Spleen (tissue), 3 donors: ENCODE measurements around the gene DGUOK.

Source experiments
- POLR2A ChIP-seq, 3 donors: fragments of 450-650 bp; IDR thresholded peaks; one replicate each; pipeline ENCODE4 v1.5.1; 2017; ENCODE audit warnings: antibody characterized with exemption in 3 of 3, mild to moderate bottlenecking in 1 of 3
- POLR2AphosphoS5 ChIP-seq, 3 donors: sonication (generic); formaldehyde crosslinking; IDR thresholded peaks; one replicate each; pipeline ENCODE4 v1.5.1; 2017; ENCODE audit warnings: antibody characterized with exemption in 3 of 3

DNA sequence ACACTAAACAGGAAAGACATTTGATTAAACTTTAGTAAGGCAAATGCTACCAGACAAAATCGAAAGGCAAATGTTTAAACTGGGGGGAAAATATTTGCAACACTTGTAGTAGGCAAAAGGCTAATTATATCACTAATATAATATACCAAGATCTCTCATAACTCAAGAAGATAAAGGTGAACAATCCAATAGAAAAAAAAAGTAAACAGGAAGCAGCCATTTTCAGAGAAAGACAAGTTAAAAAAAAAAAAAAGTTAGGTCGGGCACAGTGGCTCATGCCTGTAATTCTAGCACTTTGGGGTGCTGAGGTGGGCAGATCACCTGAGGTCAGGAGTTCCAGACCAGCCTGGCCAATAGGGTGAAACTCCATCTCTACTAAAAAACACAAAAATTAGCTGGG, 38.3 kb upstream of the DGUOK start:
- TF ChIP-seq POLR2AphosphoS5 (IDR thresholded peaks at IDR 0.05) = no peak
- no peak for TF ChIP-seq POLR2A (IDR thresholded peaks at IDR 0.05)
